Neuron (in vitro differentiated cells): Measurements from ENCODE around the gene MYO5B.

Experiments
- H2AFZ ChIP-seq: one replicate; pipeline ENCODE4 v1.6.1; 2013; ENCODE audit warnings: low read depth, mild to moderate bottlenecking, inconsistent platforms, low read length, moderate library complexity
- H3K27me3 ChIP-seq: one replicate; pipeline ENCODE4 v1.6.1; 2013; ENCODE audit warnings: low read length; ENCODE audit not compliant: insufficient read depth
- H3K36me3 ChIP-seq: one replicate; pipeline ENCODE4 v1.6.1; 2013; ENCODE audit warnings: low read length; ENCODE audit not compliant: insufficient read depth
- H3K4me1 ChIP-seq: one replicate; pipeline ENCODE4 v1.6.1; 2013; ENCODE audit warnings: low read length; ENCODE audit not compliant: insufficient read depth
- H3K4me3 ChIP-seq: 2 replicates; pipeline ENCODE4 v1.5.1; 2013; ENCODE audit warnings: mild to moderate bottlenecking, low read length, moderate library complexity
- H3K9me3 ChIP-seq: one replicate; pipeline ENCODE4 v1.6.1; 2013; ENCODE audit warnings: low read length

Gene MYO5B

DNA sequence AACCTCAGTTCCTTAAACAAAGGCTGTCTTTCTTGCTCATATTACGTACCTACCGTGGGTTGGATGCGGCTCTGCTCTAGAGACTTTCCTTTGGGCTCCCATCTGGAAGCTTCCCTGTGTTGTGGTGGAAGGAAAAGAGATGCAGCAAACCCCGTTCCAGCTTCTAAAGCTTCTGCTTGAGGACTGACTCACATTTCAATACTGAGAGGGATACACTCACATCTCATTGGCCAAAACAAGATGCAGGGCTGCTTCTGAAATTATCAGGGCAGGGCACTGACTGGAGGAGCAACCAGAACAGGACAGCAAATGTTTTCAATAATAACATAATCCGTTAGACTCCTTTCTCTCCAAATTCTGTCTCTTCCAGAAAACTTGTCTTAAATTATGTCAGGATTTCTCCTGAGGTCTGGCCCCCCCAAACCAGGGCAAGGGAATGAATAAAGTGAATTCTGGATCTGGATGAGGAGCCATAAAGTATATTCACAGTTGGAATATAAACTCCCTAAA is 4.5 kb upstream of the MYO5B start:
- Histone ChIP-seq H3K27me3 (peaks cover 39% of the 10 kb centered on the region), H3K36me3 (no peaks in the 10 kb centered on the region), H3K4me1 (peaks cover 4% of the 10 kb centered on the region), H3K4me3 (no peak overlapping the region), H2AFZ (no peak overlapping the region), H3K9me3 (no peaks in the 10 kb centered on the region)

DNA sequence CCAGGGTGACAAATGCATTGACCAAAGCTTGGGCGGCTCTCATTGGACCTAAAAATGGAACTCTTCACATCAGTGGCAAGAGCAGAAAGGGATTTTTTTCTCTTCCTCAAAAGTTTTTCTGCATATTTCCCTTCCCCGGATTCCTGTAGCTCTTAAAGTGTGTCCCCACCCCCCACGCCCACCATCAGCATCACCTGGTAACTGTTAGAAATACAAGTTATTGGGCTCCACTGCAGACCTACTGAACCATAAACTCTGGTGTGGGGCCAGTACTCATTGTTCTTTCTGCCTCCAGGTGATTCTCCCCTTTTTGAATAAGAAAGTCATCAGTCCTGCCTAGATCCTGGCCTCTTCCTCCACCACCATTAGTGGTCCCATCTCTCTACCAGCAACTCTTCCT is 1.3 kb upstream of the MYO5B start:
- Histone ChIP-seq H3K9me3 (no peaks in the 10 kb centered on the region), H3K4me3 (no peak overlapping the region), H3K27me3 (peaks cover 61% of the 10 kb centered on the region), H2AFZ (no peak overlapping the region), H3K36me3 (no peaks in the 10 kb centered on the region), H3K4me1 (peaks cover 4% of the 10 kb centered on the region)

DNA sequence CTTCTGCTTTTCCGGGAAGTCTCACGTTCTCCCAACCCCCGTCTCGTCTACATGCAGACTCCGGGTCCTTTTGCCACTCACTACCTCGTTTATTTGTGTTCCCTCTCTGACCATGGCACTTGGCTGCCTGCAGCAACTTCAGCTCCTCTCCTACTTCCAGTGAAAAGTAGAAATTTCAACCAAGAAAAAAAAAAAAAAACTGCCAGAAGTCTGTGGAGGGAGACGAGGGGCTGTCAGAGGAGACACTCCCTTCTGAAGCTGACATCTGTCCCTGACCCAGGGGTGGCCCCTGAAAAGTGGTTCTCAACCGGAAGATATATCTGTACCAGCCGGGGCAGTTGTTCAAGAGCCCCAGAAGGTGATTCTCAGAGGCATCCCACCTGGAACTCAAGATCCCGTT is 742 bp upstream of the MYO5B start:
- Histone ChIP-seq H3K36me3 (no peaks in the 10 kb centered on the region), H3K4me3 (no peak overlapping the region), H3K27me3 (peaks cover 67% of the 10 kb centered on the region), H2AFZ (no peak overlapping the region), H3K4me1 (peaks cover 4% of the 10 kb centered on the region), H3K9me3 (no peaks in the 10 kb centered on the region)

DNA sequence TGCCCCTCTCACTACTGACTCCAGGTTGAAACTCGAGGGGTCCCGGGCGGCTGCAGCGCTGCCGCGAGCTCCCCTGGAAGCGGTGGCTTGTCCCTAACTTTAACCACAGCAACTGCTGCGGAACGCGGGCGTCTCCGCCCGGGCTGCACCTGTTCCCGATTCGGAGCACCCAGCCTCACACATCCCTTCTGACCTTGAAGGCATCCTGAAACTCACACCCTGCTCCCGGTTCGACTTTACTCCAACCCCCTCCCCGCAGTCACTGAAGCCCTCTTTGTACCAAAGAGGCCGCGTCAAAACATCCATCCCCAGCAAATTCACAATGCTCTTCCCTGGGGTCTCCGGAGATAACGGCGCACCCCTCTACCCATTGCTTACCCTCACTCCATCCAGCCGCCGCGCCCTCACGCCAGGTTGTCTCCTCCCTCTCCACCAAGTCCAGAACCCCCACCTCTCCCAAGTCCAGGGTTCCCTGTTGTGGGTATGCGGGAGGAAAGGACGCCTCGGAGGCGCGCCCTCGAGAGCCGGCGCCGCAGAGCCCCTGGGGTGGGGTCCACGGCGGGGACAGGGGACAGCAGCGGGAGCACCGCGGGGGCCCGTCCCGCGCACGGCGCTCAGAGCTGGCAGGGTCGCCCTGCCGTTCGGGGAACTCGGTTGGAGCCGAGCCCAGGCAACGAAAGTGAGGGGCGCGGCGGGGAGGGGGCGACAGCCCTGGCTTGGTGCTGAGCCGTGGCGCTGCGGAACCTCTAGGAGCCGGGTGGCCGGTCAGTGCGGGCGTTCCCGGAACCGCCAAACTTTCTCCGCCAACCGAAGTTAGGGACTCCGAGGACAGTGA is 934 bp downstream of the MYO5B start:
- no peaks in the 10 kb centered on the region for H3K36me3 ChIP-seq
- peaks cover 75% of the 10 kb centered on the region for H3K27me3 ChIP-seq
- H3K9me3 ChIP-seq: no peaks in the 10 kb centered on the region
- H3K4me1 ChIP-seq: peaks cover 4% of the 10 kb centered on the region
- H2AFZ ChIP-seq: peak overlapping the region; percentile 85
- peak overlapping the region; percentile 43 for H3K4me3 ChIP-seq

DNA sequence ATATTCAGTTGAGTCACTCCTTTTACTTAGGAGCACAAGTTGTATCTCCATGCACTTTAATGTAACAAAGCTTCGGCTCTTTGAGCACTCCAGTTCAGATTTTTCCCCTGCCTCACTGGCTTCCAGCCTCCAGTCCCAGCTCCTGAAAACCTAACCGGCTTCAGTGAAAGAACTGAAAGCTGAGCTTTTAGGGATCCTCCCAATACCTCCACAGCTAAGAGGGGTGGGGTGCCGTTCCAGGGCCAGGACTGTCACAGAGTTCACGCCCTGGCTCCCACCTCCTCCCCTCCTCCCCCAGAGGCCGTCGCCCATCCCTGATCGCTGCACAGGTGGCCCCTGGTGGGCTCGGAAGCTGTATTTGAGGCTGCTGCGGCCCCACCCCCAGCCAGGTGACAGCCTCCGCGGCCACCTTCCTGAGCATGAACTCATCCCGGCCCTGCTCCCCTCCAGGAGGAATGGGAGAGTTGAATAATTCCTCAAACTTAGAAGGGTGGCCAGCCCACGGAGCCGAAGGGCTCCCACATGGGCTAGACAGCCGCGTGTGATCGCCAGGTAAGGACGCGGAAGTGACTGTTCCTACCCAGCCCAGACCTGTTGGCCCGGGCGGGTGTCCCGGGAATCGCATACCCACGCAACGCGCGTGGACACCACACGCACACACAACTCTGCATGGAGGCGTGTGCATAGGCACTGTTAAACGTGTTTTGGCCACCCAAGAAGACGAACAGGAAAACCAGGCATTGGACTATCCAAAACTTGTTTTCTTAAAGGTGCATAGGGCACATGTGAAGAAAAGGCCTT is 1.8 kb downstream of the MYO5B start:
- no peaks in the 10 kb centered on the region for H3K36me3 ChIP-seq
- H2AFZ ChIP-seq: no peak overlapping the region
- H3K9me3 ChIP-seq: no peaks in the 10 kb centered on the region
- peaks cover 4% of the 10 kb centered on the region for H3K4me1 ChIP-seq
- peaks cover 75% of the 10 kb centered on the region for H3K27me3 ChIP-seq
- no peak overlapping the region for H3K4me3 ChIP-seq

DNA sequence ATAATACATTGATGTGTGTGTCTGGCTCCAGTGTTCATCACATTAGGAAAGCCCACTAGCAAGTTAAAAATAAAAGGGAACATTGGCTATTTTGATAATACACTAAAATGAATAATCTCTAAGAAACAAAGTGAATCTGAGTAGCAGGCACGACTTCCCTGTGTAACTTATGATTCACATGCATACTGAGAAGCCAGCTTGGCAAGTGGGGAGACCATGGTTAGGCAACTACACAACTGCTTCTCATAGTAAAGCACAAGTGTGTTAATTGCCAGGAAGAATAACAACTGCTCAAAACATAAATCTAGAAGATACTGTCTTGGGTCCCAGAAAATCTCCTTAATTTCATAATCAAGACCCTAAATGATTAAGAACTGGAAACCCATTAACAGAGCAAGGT is 4.0 kb downstream of the MYO5B start:
- Histone ChIP-seq H3K36me3 (no peaks in the 10 kb centered on the region), H3K9me3 (no peaks in the 10 kb centered on the region), H3K4me1 (peaks cover 4% of the 10 kb centered on the region), H3K27me3 (peaks cover 76% of the 10 kb centered on the region), H3K4me3 (no peak overlapping the region), H2AFZ (no peak overlapping the region)

DNA sequence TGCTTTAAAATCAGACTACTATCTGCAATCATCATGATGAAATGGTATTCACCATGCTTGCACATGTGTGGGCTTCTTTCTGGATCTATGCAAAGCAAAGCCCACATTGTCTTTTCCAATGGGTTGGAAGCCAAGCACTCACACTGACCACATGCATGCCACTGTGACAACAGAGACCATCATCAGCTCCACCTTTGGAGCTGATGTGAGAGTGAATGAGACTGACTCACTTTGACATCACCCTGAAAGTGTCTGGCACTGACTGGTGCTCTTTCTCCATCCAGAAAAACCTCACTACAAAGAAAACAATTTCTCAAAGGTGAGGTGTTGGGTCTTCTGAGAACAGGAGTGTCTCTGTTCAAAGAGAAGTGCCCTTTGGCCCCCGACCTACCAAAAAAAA is 4.7 kb downstream of the MYO5B start:
- Histone ChIP-seq H3K27me3 (peaks cover 71% of the 10 kb centered on the region), H3K4me3 (no peak overlapping the region), H3K36me3 (no peaks in the 10 kb centered on the region), H3K9me3 (no peaks in the 10 kb centered on the region), H2AFZ (no peak overlapping the region), H3K4me1 (peaks cover 4% of the 10 kb centered on the region)

DNA sequence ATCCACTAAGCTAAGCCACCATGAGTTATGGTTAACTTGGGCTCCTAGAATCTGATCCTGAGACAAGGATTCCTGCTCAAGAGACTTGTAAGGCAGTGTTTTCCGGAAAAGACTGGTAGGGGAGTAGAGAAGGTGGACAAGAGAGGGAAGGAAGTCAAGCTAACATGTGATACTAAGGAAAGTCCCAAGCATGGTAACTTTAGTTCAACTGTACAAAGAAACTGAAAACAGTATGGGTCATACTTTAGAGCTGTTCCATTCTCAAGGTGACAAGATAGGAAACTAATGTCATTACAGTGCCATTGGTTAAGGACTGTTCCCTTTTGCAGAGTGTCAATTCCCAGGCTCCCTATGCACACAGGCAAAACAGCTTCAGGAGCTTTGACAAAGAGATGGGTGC is 5.8 kb downstream of the MYO5B start:
- Histone ChIP-seq H3K9me3 (no peaks in the 10 kb centered on the region), H2AFZ (no peak overlapping the region), H3K4me1 (no peaks in the 10 kb centered on the region), H3K27me3 (peaks cover 61% of the 10 kb centered on the region), H3K36me3 (no peaks in the 10 kb centered on the region), H3K4me3 (no peak overlapping the region)

DNA sequence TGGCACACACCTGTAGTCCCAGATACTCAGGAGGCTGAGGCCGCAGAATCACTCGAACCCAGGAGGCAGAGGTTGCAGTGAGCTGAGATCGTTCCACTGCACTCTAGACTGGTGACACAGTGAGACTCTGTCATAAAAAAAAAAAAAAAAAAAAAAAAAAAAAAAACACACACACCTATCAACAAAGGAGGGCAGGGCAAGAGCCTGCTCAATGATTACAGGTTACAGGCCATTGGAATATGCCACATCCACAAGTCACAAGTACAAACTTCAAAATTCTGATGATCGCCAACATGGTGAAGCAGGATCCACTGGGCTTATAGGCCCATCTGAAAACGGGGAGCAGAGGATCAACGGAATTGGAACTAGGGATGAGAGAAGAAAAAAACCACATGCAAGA is 6.3 kb downstream of the MYO5B start:
- H2AFZ ChIP-seq: no peak overlapping the region
- H3K27me3 ChIP-seq: peaks cover 56% of the 10 kb centered on the region
- H3K36me3 ChIP-seq: no peaks in the 10 kb centered on the region
- H3K4me1 ChIP-seq: no peaks in the 10 kb centered on the region
- H3K4me3 ChIP-seq: no peak overlapping the region
- H3K9me3 ChIP-seq: no peaks in the 10 kb centered on the region

DNA sequence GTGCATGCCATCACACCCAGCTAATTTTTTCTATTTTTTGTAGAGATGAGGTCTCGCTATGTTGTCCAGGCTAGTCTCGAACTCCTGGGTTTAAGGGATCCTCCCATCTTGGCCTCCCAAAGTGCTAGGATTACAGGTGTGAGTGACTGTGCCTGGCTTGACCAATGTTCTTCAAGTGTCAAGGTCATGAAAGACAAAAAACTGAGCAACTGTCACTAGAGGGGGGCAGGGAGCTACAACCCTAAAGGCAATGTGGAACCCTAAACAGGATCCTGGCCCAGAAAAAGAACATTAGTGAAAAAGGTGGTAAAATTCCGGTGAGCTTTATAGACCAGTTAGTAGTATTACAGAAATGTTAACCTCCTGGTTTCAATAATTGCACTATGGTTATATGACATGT is 7.3 kb downstream of the MYO5B start:
- Histone ChIP-seq H3K9me3 (no peaks in the 10 kb centered on the region), H3K4me1 (no peaks in the 10 kb centered on the region), H3K36me3 (no peaks in the 10 kb centered on the region), H3K4me3 (no peak overlapping the region), H3K27me3 (peaks cover 46% of the 10 kb centered on the region), H2AFZ (no peak overlapping the region)

DNA sequence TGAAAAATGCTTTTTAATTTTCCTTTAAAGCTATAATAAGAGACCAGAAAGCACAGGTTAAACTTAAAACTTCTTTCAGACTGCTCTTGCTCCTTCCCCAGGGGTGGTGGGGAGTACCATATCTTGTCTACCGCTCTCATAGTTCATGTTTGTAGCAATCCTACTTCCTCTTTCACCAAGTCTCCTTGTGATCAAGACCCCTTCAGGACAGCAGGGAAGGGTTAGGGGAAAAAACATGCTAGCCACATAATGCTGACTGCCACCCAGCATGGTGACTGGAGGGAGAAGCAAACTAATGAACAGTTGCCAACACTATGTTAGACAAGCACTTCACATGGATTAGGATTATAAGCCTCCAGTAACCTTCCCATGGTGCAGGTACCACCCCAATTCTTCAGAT is 8.6 kb downstream of the MYO5B start:
- Histone ChIP-seq H3K4me3 (no peak overlapping the region), H3K4me1 (no peaks in the 10 kb centered on the region), H3K9me3 (no peaks in the 10 kb centered on the region), H2AFZ (no peak overlapping the region), H3K36me3 (no peaks in the 10 kb centered on the region), H3K27me3 (peaks cover 33% of the 10 kb centered on the region)

DNA sequence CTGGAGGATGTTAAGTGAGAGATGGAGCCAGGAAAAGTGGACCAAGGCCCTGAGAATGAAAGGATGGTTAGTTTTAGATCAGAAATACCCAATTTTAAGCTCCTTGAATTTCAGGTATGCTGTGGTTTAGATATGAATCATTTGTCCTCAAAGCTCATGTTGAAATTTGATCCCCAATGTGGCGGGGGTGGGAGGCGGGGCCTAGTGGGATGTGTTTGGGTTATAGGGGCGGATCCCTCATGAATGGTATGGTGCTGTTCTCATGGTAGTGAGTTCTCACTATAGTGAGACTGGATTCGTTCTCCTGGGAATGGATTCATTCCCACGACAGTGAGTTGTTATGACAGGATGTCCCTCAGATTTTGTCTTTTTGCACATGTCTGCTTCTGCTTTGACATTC is 11.4 kb downstream of the MYO5B start:
- Histone ChIP-seq H3K36me3 (no peaks in the 10 kb centered on the region), H3K4me3 (no peak overlapping the region), H3K9me3 (no peaks in the 10 kb centered on the region), H2AFZ (no peak overlapping the region), H3K27me3 (peaks cover 13% of the 10 kb centered on the region), H3K4me1 (no peaks in the 10 kb centered on the region)

DNA sequence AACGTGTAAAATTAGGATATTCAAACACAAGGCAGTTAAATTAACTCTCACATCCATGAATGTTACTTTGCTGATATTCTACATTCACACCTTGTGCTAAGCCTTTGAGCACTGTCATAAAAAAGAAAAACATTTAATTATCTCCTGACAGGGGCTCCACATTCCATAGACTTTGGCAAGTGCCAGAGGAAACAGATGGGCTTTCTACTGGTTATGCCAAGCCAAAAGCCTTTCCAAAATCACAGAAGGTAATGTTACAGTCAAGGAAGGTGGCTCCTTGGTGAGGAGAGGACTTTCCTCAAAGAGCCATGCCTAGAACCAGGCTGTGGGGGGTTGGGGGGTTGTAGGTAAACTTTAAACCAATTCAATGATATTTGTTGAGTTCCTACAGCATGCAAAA is 12.4 kb downstream of the MYO5B start:
- Histone ChIP-seq H3K4me3 (no peak overlapping the region), H3K27me3 (peaks cover 13% of the 10 kb centered on the region), H3K4me1 (no peaks in the 10 kb centered on the region), H3K9me3 (no peaks in the 10 kb centered on the region), H3K36me3 (no peaks in the 10 kb centered on the region), H2AFZ (no peak overlapping the region)
